PFSK-1 (cell line): ENCODE data around the gene CALD1.

Experiments
- FOXP2 ChIP-seq: optimal IDR thresholded peaks from 2 replicates; pipeline ENCODE3; 2011; ENCODE audit warnings: borderline replicate concordance, control low read depth, inconsistent platforms; ENCODE audit not compliant: insufficient read depth; ENCODE audit errors: extremely low read length, extremely low read depth
- POLR2AphosphoS5 ChIP-seq: IDR thresholded peaks from 2 replicates; pipeline ENCODE4 v1.6.1; 2012; ENCODE audit warnings: low read depth, mild to moderate bottlenecking, control low read depth, low read length, moderate library complexity
- REST ChIP-seq, 2 experiments: IDR thresholded peaks; 2 replicates each; pipeline versions ENCODE4 v1.6.1 to v1.8.0; 2011 to 2012; ENCODE audit warnings: low read depth in 2 of 2, low read length in 2 of 2, control low read depth in 1 of 2, inconsistent platforms in 1 of 2, mild to moderate bottlenecking in 1 of 2, moderate library complexity in 1 of 2; ENCODE audit not compliant: insufficient read depth in 1 of 2
- SIN3A ChIP-seq: IDR thresholded peaks from 2 replicates; pipeline ENCODE4 v1.6.1; 2012; ENCODE audit warnings: mild to moderate bottlenecking, low read length, moderate library complexity, borderline replicate concordance; ENCODE audit not compliant: insufficient read depth
- TAF1 ChIP-seq: IDR thresholded peaks from 2 replicates; pipeline ENCODE4 v1.6.1; 2012; ENCODE audit warnings: low read length, control low read depth, borderline replicate concordance; ENCODE audit not compliant: insufficient read depth

CALD1 gene

GRCh38 chr7:134925766-134926165 is 146.3 kb downstream of the CALD1 start:
- TF ChIP-seq TAF1 (no peak), REST (IDR thresholded peaks at IDR 0.05; ENCODE audit: insufficient read depth in 1 of 2, low read depth in 2 of 2, low read length in 2 of 2) (no peak), FOXP2 (no peak), SIN3A (no peak), POLR2AphosphoS5 (no peak)

- TF ChIP-seq SIN3A, result no peak
- TF ChIP-seq TAF1, result no peak
- TF ChIP-seq FOXP2, result no peak
- TF ChIP-seq POLR2AphosphoS5, result no peak
- no peak for TF ChIP-seq REST (IDR thresholded peaks at IDR 0.05; ENCODE audit: insufficient read depth in 1 of 2, low read depth in 2 of 2, low read length in 2 of 2)
Measured at GRCh38 chr7:134926396-134926795, 147.0 kb downstream of the CALD1 start.

GRCh38 chr7:134927076-134927475 is 147.6 kb downstream of the CALD1 start:
- TF ChIP-seq REST (IDR thresholded peaks at IDR 0.05; ENCODE audit: insufficient read depth in 1 of 2, low read depth in 2 of 2, low read length in 2 of 2) (no peak), FOXP2 (no peak), TAF1 (no peak), POLR2AphosphoS5 (no peak), SIN3A (no peak)

- TF ChIP-seq REST (IDR thresholded peaks at IDR 0.05; ENCODE audit: insufficient read depth in 1 of 2, low read depth in 2 of 2, low read length in 2 of 2), result no peak
- no peak for TF ChIP-seq SIN3A
- no peak for TF ChIP-seq POLR2AphosphoS5
- TF ChIP-seq FOXP2, result no peak
- TF ChIP-seq TAF1, result no peak
Measured at GRCh38 chr7:134927723-134928122, 148.3 kb downstream of the CALD1 start.

- TF ChIP-seq TAF1 (no peak), FOXP2 (no peak)
Measured at GRCh38 chr7:134928554-134928953, 149.1 kb downstream of the CALD1 start.
